VCaP (cell line): ENCODE data around the gene BCR.
A peak's percentile ranks its signal among the peaks of the same experiment; 100 is the strongest.

Experiments
- H3K27ac ChIP-seq: fragments of 450-650 bp; 2 replicates; pipeline ENCODE4 v1.5.1; 2017
- TF ChIP-seq, protein P1 (sequence below): fragments of 450-650 bp; conservative IDR thresholded peaks from 2 replicates; pipeline ENCODE4 v1.5.1; 2017; ENCODE audit warnings: mild to moderate bottlenecking, moderate library complexity

The BCR gene

DNA sequence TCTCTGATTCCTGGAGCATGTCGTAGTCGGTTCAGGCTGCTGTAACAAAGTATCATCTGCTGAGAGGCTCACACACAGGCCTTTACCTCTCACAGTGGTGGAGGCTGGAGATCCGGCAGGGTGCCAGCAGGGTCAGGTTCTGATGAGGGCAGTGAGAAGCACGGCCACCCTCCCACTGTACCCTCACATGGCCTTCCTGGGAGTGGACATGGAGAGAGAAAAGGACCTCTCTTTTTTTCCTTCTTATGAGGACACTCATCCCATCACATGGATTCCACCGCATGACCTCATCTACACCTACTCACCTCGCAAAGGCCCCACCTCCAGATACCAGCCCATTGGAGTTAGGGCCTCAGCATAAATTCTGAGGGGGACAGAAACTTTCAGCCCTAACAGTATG lies 99.5 kb downstream of the BCR start:
- H3K27ac ChIP-seq: peak overlapping the region; percentile 50; the same call in 1 of the 2 replicates
- TF ChIP-seq, protein P1, sequence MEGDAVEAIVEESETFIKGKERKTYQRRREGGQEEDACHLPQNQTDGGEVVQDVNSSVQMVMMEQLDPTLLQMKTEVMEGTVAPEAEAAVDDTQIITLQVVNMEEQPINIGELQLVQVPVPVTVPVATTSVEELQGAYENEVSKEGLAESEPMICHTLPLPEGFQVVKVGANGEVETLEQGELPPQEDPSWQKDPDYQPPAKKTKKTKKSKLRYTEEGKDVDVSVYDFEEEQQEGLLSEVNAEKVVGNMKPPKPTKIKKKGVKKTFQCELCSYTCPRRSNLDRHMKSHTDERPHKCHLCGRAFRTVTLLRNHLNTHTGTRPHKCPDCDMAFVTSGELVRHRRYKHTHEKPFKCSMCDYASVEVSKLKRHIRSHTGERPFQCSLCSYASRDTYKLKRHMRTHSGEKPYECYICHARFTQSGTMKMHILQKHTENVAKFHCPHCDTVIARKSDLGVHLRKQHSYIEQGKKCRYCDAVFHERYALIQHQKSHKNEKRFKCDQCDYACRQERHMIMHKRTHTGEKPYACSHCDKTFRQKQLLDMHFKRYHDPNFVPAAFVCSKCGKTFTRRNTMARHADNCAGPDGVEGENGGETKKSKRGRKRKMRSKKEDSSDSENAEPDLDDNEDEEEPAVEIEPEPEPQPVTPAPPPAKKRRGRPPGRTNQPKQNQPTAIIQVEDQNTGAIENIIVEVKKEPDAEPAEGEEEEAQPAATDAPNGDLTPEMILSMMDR: no peak

DNA sequence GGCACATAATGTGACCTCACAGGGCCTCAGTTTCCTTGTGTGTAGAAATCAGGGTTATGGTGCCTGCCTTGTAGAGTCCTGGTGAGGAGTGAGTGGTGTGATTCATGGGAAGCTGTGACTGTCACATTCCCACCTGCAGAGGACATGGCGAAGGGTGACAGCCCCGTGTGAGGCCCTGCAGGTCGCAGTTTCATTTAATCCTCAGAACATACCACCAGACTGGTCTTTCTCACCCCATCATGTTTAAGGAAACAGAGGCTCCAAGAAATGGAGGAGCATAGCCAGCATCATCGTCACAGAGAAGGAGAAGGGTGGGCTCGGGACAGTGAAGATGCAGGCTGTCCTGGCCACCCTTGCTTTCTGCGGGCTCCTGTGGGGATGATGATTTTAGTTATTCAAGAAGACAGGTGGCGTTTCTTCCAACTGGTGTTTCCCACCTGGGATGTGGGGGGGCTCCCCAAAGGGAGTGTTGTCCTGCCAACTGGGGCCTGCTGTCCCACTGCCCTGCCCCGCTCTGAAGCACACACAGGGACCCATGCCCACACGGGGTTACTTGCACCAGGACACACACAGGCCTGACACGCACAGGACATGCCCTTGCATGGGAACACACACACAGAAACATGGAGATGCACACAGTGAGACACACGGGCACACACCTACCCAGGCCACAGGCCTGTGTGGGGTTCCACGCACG lies 100.2 kb downstream of the BCR start:
- H3K27ac ChIP-seq: no peak overlapping the region
- TF ChIP-seq, protein P1: no peak

DNA sequence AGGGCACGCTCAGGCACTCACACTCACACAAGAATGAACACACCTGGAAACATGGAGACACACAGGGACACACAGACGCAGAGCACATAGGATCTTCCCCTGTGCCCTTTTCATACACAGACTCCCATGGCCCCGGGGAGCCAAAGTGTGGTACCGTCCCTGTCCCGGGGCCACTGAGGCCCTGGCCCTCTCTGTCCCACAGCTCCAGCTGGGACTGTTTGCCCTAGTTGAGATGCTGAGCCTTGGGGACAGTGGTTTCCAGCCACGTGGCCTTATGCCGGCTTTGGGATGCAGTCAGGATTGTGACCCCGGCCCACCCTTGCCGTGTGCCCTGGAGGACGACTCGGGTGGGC lies 100.7 kb downstream of the BCR start:
- TF ChIP-seq, protein P1: no peak
- H3K27ac ChIP-seq: no peak overlapping the region

DNA sequence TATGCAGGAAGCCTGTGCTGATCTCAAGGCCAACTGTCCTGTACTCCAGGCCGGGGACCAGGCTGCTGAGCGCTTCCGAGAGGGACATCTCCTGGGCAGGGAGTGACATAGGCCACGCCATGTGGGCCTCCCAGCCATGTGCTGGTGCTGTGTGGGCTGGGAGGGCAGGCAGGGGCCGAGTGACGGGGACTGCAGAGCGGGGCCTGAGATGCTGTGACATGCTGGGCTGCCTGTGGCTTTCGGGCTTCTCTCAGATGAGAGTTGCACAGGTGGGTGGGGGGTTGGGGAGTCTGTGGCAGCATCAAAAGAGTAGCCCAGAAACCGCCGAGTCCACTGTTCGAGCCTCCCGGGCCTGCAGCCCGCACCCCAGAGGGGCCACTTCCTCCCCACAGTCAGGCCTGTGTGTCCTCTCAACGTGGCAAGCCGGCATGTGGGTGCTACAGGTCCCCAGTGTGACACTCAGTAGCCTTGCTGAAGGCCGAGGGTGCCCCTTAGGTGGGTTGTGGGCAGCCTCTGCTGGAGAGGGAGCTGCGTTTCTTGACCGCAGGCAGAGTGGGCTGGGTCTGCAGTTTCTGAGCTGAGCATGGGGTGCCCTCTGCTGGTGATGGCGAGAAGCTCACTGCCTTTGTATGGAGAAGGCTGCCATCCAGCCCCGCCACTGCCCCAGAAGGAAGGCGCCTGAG lies 101.2 kb downstream of the BCR start:
- no peak overlapping the region for H3K27ac ChIP-seq
- TF ChIP-seq, protein P1: peak; percentile 92

DNA sequence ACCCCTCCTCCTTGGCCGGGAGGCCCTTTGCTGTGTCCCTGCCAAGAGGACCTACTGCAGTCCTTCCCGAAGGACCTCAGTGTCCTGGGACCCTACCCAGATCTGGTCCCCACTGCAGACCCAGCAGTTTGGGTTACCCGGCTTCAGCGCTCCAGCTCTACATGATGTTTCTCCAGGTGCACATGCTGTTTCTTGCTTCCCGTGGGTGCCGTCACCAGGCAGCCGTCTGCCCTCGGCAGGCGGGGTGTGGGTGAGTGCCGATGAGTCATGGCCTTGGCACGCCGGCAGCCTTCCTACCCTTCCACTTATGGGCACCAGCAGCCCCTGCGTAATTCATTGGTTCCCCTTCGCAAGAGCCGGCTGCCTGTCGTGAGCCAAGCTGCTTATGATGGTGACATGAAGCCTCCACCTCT lies 101.8 kb downstream of the BCR start:
- TF ChIP-seq, protein P1: peak; percentile 69
- no peak overlapping the region for H3K27ac ChIP-seq

DNA sequence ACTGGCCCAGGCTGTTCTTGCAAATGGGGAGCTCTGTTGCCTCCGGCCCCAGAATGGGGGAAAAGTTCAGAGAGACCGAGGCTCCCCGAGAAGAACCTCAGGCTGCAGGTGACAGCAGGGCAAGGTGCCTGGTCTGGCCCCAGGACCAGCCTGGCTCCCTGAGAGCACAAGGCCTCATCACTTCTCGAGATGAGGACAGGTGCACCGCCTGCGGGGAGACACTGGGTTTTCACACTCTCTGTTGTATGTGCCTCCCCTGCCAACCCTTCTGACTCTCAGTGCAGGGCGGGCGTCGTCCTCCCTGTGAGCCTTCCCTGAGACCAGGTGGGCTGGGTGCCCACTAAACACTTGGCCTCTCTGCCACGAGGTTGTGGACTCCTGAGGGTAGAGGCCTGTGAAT lies 102.2 kb downstream of the BCR start:
- H3K27ac ChIP-seq: no peak overlapping the region
- TF ChIP-seq, protein P1: no peak

DNA sequence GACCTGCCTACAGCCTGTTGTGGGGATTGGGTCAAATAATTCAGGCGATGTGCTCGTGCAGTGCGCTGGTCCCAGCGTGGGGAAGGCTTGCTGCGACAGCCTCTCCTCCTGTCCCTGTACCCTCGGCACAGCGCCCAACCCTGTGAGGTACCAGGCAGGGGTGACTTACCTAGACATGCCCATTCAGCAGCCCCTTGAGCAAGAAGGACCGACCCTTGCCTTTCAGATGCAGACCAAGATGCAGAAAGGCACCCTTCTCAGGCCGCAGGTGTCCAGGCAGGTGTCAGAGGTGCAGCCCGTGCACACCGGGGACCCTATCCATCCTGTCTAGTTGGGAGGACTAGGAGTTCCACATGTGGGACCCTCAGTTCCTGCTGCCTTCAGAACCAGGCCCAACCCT lies 102.7 kb downstream of the BCR start:
- TF ChIP-seq, protein P1: no peak
- no peak overlapping the region for H3K27ac ChIP-seq
